GM23338 (cell line): ENCODE measurements around the gene INHBC. TPM values are rescaled to one million over a fixed set of nuclear protein-coding genes. Genes with fewer than 3 reads are reported as not detected.
A peak's percentile ranks its signal among the peaks of the same experiment; 100 is the strongest.

ENCODE experiments used
- ATAC-seq: fragments of 200-7000 bp; cut with Tn5 transposase; 3 replicates; pipeline ENCODE4 v1.9.1; 2020
- DNase-seq: peaks from one replicate; pipeline ENCODE4 v3.0.0-alpha.2; 2015; ENCODE audit warnings: low spot score
- H2AFZ ChIP-seq: fragments of 200-600 bp; sonication (generic); 2 replicates; pipeline ENCODE4 v1.8.0; 2016; ENCODE audit warnings: antibody characterized with exemption, mild to moderate bottlenecking, moderate library complexity
- H3F3A ChIP-seq: fragments of 200-600 bp; sonication (generic); replicated peaks from 2 replicates; pipeline ENCODE4 v1.8.0; 2017; ENCODE audit warnings: antibody characterized with exemption, mixed run types, low read depth
- H3K27ac ChIP-seq: fragments of 200-600 bp; sonication (generic); 2 replicates; pipeline ENCODE4 v1.6.1; 2016; ENCODE audit warnings: low read depth
- H3K27me3 ChIP-seq: fragments of 200-600 bp; sonication (generic); 2 replicates; pipeline ENCODE4 v1.8.0; 2016; ENCODE audit warnings: mild to moderate bottlenecking, mixed run types, moderate library complexity; ENCODE audit not compliant: insufficient read depth
- H3K36me3 ChIP-seq: fragments of 200-600 bp; sonication (generic); 2 replicates; pipeline ENCODE4 v1.8.0; 2016; ENCODE audit warnings: mild to moderate bottlenecking; ENCODE audit not compliant: insufficient read depth
- H3K4me1 ChIP-seq: fragments of 200-600 bp; sonication (generic); 2 replicates; pipeline ENCODE4 v1.8.0; 2016; ENCODE audit warnings: mild to moderate bottlenecking, moderate library complexity; ENCODE audit not compliant: insufficient read depth
- H3K4me2 ChIP-seq: fragments of 200-600 bp; sonication (generic); 2 replicates; pipeline ENCODE4 v1.7.1; 2017; ENCODE audit warnings: mixed run types
- H3K4me3 ChIP-seq: fragments of 200-600 bp; sonication (generic); 2 replicates; pipeline ENCODE4 v1.6.1; 2016; ENCODE audit warnings: mixed run types
- H3K79me2 ChIP-seq: fragments of 200-600 bp; sonication (generic); replicated peaks from 2 replicates; pipeline ENCODE4 v1.8.0; 2017; ENCODE audit warnings: mild to moderate bottlenecking; ENCODE audit not compliant: insufficient read depth
- H3K9me2 ChIP-seq: fragments of 200-600 bp; sonication (generic); 2 replicates; pipeline ENCODE4 v1.8.0; 2017; ENCODE audit not compliant: insufficient read depth
- H4K20me1 ChIP-seq: fragments of 200-600 bp; sonication (generic); replicated peaks from 2 replicates; pipeline ENCODE4 v1.8.0; 2017; ENCODE audit warnings: mild to moderate bottlenecking; ENCODE audit not compliant: insufficient read depth
- H3K27ac Mint-ChIP-seq: 2 replicates; pipeline ENCODE4 v1.8.0; 2020; ENCODE audit warnings: inconsistent platforms, mild to moderate bottlenecking, moderate library complexity, mixed read lengths
- H3K27me3 Mint-ChIP-seq: 3 replicates; pipeline ENCODE4 v1.8.0; 2022; ENCODE audit warnings: low read depth, mild to moderate bottlenecking, moderate library complexity, mixed read lengths, inconsistent platforms; ENCODE audit not compliant: insufficient read depth, poor library complexity
- H3K36me3 Mint-ChIP-seq: 3 replicates; pipeline ENCODE4 v1.8.0; 2021; ENCODE audit warnings: low read depth, mild to moderate bottlenecking, inconsistent platforms, moderate library complexity, mixed read lengths
- H3K4me1 Mint-ChIP-seq: 3 replicates; pipeline ENCODE4 v1.8.0; 2020; ENCODE audit warnings: mild to moderate bottlenecking, inconsistent platforms, mixed read lengths
- H3K4me3 Mint-ChIP-seq: 3 replicates; pipeline ENCODE4 v1.8.0; 2021; ENCODE audit warnings: moderate library complexity, mild to moderate bottlenecking, inconsistent platforms, mixed read lengths
- H3K9me3 Mint-ChIP-seq: 3 replicates; pipeline ENCODE4 v1.8.0; 2020; ENCODE audit warnings: moderate library complexity, mild to moderate bottlenecking, inconsistent platforms, mixed read lengths
- CREB1 ChIP-seq: fragments of 250-450 bp; sonication (Bioruptor Pico); IDR thresholded peaks from 2 replicates; pipeline ENCODE4 v1.5.0; 2020; ENCODE audit warnings: low read depth, mild to moderate bottlenecking, moderate library complexity
- ETS1 ChIP-seq: IDR thresholded peaks from 2 replicates; pipeline ENCODE4 v1.6.1; 2016; ENCODE audit warnings: antibody characterized with exemption
- EZH2 ChIP-seq: fragments of 200-600 bp; sonication (generic); IDR thresholded peaks from one replicate; pipeline ENCODE4 v1.8.0; 2017; ENCODE audit warnings: antibody characterized with exemption, mild to moderate bottlenecking, low read depth; ENCODE audit not compliant: unreplicated experiment
- POLR2AphosphoS5 ChIP-seq: IDR thresholded peaks from 2 replicates; pipeline ENCODE4 v1.6.1; 2016; ENCODE audit warnings: antibody characterized with exemption, low read depth
- REST ChIP-seq: IDR thresholded peaks from one replicate; pipeline ENCODE4 v1.6.1; 2018; ENCODE audit warnings: antibody characterized with exemption; ENCODE audit not compliant: unreplicated experiment
- STAT1 ChIP-seq: IDR thresholded peaks from one replicate; pipeline ENCODE4 v1.6.1; 2016; ENCODE audit warnings: antibody characterized with exemption; ENCODE audit not compliant: unreplicated experiment
- ZNF462 ChIP-seq: fragments of 250-450 bp; sonication (Bioruptor Pico); IDR thresholded peaks from 2 replicates; pipeline ENCODE4 v1.5.0; 2020; ENCODE audit warnings: mild to moderate bottlenecking, moderate library complexity
- polyA plus RNA-seq: library from polyadenylated mRNA; unstranded; fragments of >200 nt; fragmentation: Nextera tagmentation; extraction: Ambion mirVana; gene quantifications from 2 replicates; pipeline ENCODE4 v1.2.1, GENCODE V29; 2016
- total RNA-seq: library from RNA; depleted of rRNA; stranded (reverse); fragments of >200 nt; shearing (Covaris generic); gene quantifications from 2 replicates; pipeline ENCODE4 v1.2.3, GENCODE V29; 2014

The INHBC gene
- total and polyA plus RNA-seq, 2 experiments from 2014 or later, result 0.53 TPM; not detected in 1

GRCh38 chr12:57430931-57431566 lies 3.5 kb upstream of the INHBC start, which contains the start of gene R3HDM2:
TSS of gene R3HDM2 (minus strand) at chr12:57431043. CDS start at chr12:57310428, 120,615 bp downstream.
- Histone ChIP-seq H3K27ac (peak within 1 kb of the TSS; percentile 93), H3K4me1 (peaks cover 15% of the 10 kb centered on the region; the same call in 1 of the 2 replicates), H3F3A (peaks cover 11% of the 10 kb centered on the region), H3K36me3 (no peaks in the 10 kb centered on the region), H3K4me2 (peak within 1 kb of the TSS; percentile 91), H3K4me3 (peak within 1 kb of the TSS; percentile 64), H3K9me2 (no peaks in the 10 kb centered on the region), H4K20me1 (no peaks in the 10 kb centered on the region), H3K27me3 (no peaks in the 10 kb centered on the region), H2AFZ (peak within 1 kb of the TSS; percentile 76), H3K79me2 (peaks cover 31% of the 10 kb centered on the region)
- Mint-ChIP-seq H3K4me1 (peaks cover 26% of the 10 kb centered on the region), H3K4me3 (peak within 1 kb of the TSS; percentile 93), H3K9me3 (no peaks in the 10 kb centered on the region), H3K27ac (peak within 1 kb of the TSS; percentile 97), H3K36me3 (no peaks in the 10 kb centered on the region; the same call in 2 of the 3 replicates), H3K27me3 (peaks cover 10% of the 10 kb centered on the region)
- peak; percentile 92 for ATAC-seq
- TF ChIP-seq EZH2 (no peak), STAT1 (no peak), REST (no peak), ETS1 (peak; percentile 55), POLR2AphosphoS5 (peak; percentile 88), ZNF462 (no peak), CREB1 (CRISPR knock-in tag) (peak; percentile 95)
- DNase-seq, result peak; percentile 97
